GM12878 (cell line): Measurements from ENCODE around the gene RBMS1. TPM values are rescaled to one million over a fixed set of nuclear protein-coding genes. Genes with fewer than 3 reads are reported as not detected.

ENCODE experiments used
- ATAC-seq: fragments of 200-7000 bp; cut with Tn5 transposase; 3 replicates; pipeline ENCODE4 v1.9.1; 2020; ENCODE audit warnings: mild to moderate bottlenecking, moderate library complexity
- BruUV-seq: library from RNA; stranded (reverse); fragments of 400-500 nt; replicated peaks from 2 replicates; lab custom pipeline; 2021; lab: Mats Ljungman, UMichigan
- CTCF ChIA-PET: fragments of 300-600 bp; sonication (Branson Sonifier 250); formaldehyde crosslinking; extraction: SDS; loops from one replicate; lab custom pipeline; 2021; ENCODE audit warnings: inconsistent platforms; lab: Yijun Ruan, JAX
- POLR2A ChIA-PET: fragments of 350-600 bp; formaldehyde crosslinking; extraction: SDS; loops from one replicate; lab custom pipeline; 2021; ENCODE audit warnings: inconsistent platforms; lab: Charles Lee
- RAD21 ChIA-PET: fragments of 300-600 bp; sonication (Branson Sonifier 250); formaldehyde crosslinking; loops from one replicate; lab custom pipeline; 2023; ENCODE audit warnings: antibody characterized with exemption; ENCODE audit not compliant: unreplicated experiment; lab: Charles Lee
- SMC1A ChIA-PET: fragments of 300-600 bp; sonication (Branson Sonifier 250); formaldehyde crosslinking; loops from one replicate; lab custom pipeline; 2023; ENCODE audit not compliant: unreplicated experiment, uncharacterized antibody; lab: Charles Lee
- DNase-seq: peaks from one replicate; pipeline ENCODE4 v3.0.0-alpha.2; 2011; ENCODE audit warnings: low read depth, low spot score
- FAIRE-seq: peaks from 3 replicates; lab custom pipeline; 2011; peaks lifted over from hg19 to GRCh38; lab: Jason Lieb, UNC
- H2AFZ ChIP-seq: 2 replicates; pipeline ENCODE4 v1.6.0; 2011; ENCODE audit warnings: low read depth, low read length, control low read depth; ENCODE audit not compliant: control insufficient read depth
- H3K27ac ChIP-seq: 2 replicates; pipeline ENCODE4 v1.5.1; 2011; ENCODE audit warnings: control low read depth; ENCODE audit not compliant: control insufficient read depth, insufficient read depth
- H3K27me3 ChIP-seq, 2 experiments: replicated peaks in 1 of 2; 2 replicates each; pipeline versions ENCODE4 v1.6.0 to v1.6.1; 2011; ENCODE audit warnings: low read length in 1 of 2; ENCODE audit not compliant: control insufficient read depth in 2 of 2, insufficient read depth in 2 of 2
- H3K36me3 ChIP-seq, 2 experiments: 2 replicates each; pipeline ENCODE4 v1.5.1; 2011; ENCODE audit warnings: low read length in 1 of 2; ENCODE audit not compliant: control insufficient read depth in 2 of 2, insufficient read depth in 2 of 2
- H3K4me1 ChIP-seq: 2 replicates; pipeline ENCODE4 v1.6.1; 2011; ENCODE audit warnings: mild to moderate bottlenecking, low read length, moderate library complexity, mixed read lengths; ENCODE audit not compliant: control insufficient read depth, insufficient read depth
- H3K4me2 ChIP-seq: 2 replicates; pipeline ENCODE4 v1.6.0; 2011; ENCODE audit warnings: control low read depth; ENCODE audit not compliant: control insufficient read depth, insufficient read depth
- H3K4me3 ChIP-seq: fragments of 200-600 bp; sonication (generic); 2 replicates; pipeline ENCODE4 v1.5.1; 2016
- H3K79me2 ChIP-seq: 2 replicates; pipeline ENCODE4 v1.6.0; 2011; ENCODE audit warnings: low read length; ENCODE audit not compliant: control insufficient read depth, insufficient read depth
- H3K9ac ChIP-seq: 2 replicates; pipeline ENCODE4 v1.8.0; 2011; ENCODE audit warnings: low read length, control low read depth, mixed read lengths; ENCODE audit not compliant: control insufficient read depth, insufficient read depth
- H3K9me3 ChIP-seq: replicated peaks from 3 replicates; pipeline ENCODE4 v1.5.1; 2011; ENCODE audit warnings: mild to moderate bottlenecking, low read length; ENCODE audit not compliant: control insufficient read depth, insufficient read depth
- H4K20me1 ChIP-seq: 2 replicates; pipeline ENCODE4 v1.6.0; 2011; ENCODE audit not compliant: control insufficient read depth, insufficient read depth
- CHD1 ChIP-seq: IDR thresholded peaks from 2 replicates; pipeline ENCODE4 v1.6.1; 2012; ENCODE audit warnings: low read depth, low read length, improper control_type of control experiment
- CHD2 ChIP-seq: IDR thresholded peaks from 2 replicates; pipeline ENCODE4 v1.6.1; 2011; ENCODE audit warnings: low read depth, low read length, improper control_type of control experiment, borderline replicate concordance
- CTCF ChIP-seq, 3 experiments: IDR thresholded peaks in 2 of 3; conservative IDR thresholded peaks in 1 of 3; 2 replicates each; pipeline ENCODE4 v1.5.1; 2011; ENCODE audit warnings: low read depth in 3 of 3, low read length in 3 of 3, mild to moderate bottlenecking in 3 of 3, control low read depth in 2 of 3, moderate library complexity in 2 of 3, inconsistent platforms in 1 of 3, mixed read lengths in 1 of 3; ENCODE audit not compliant: control insufficient read depth in 2 of 3, insufficient read depth in 1 of 3; ENCODE audit errors: extremely low read depth in 1 of 3
- ELK1 ChIP-seq: IDR thresholded peaks from 2 replicates; pipeline ENCODE4 v1.6.1; 2012; ENCODE audit warnings: low read depth, low read length, improper control_type of control experiment
- EP300 ChIP-seq, 2 experiments: fragments of 150-350 bp in 1 of 2; IDR thresholded peaks; 2 replicates each; pipeline ENCODE4 v1.6.1; 2011 to 2012; ENCODE audit warnings: low read depth in 2 of 2, low read length in 2 of 2, borderline replicate concordance in 1 of 2, improper control_type of control experiment in 1 of 2, inconsistent platforms in 1 of 2; ENCODE audit not compliant: control insufficient read depth in 1 of 2
- EZH2 ChIP-seq: IDR thresholded peaks from 2 replicates; pipeline ENCODE4 v1.6.1; 2012; ENCODE audit warnings: low read depth, mild to moderate bottlenecking, control low read depth, inconsistent platforms, low read length, borderline replicate concordance; ENCODE audit not compliant: control insufficient read depth
- NFXL1 ChIP-seq: fragments of 450-650 bp; IDR thresholded peaks from 2 replicates; pipeline ENCODE4 v1.6.1; 2017; ENCODE audit warnings: antibody characterized with exemption, mild to moderate bottlenecking, borderline replicate concordance
- NR2C1 ChIP-seq: fragments of 450-650 bp; IDR thresholded peaks from 2 replicates; pipeline ENCODE4 v1.6.1; 2017; ENCODE audit warnings: antibody characterized with exemption, mild to moderate bottlenecking, moderate library complexity
- NR2F1 ChIP-seq: fragments of 450-650 bp; conservative IDR thresholded peaks from 2 replicates; pipeline ENCODE4 v1.6.1; 2017; ENCODE audit warnings: mild to moderate bottlenecking
- PAX5 ChIP-seq: IDR thresholded peaks from 2 replicates; pipeline ENCODE4 v1.6.1; 2011; ENCODE audit warnings: low read depth, low read length, borderline replicate concordance
- POLR2AphosphoS2 ChIP-seq: IDR thresholded peaks from 2 replicates; pipeline ENCODE4 v1.6.1; 2011; ENCODE audit warnings: low read depth, mild to moderate bottlenecking, low read length, improper control_type of control experiment, moderate library complexity
- RELB ChIP-seq: fragments of 450-650 bp; IDR thresholded peaks from 2 replicates; pipeline ENCODE4 v1.6.1; 2017; ENCODE audit warnings: low read depth, mild to moderate bottlenecking, moderate library complexity
- SPI1 ChIP-seq: IDR thresholded peaks from 2 replicates; pipeline ENCODE4 v1.6.1; 2011; ENCODE audit warnings: low read depth, mild to moderate bottlenecking, low read length, moderate library complexity, borderline replicate concordance; ENCODE audit not compliant: insufficient read depth
- STAT1 ChIP-seq: fragments of 450-650 bp; conservative IDR thresholded peaks from 2 replicates; pipeline ENCODE4 v1.6.1; 2014; ENCODE audit warnings: antibody characterized with exemption, mild to moderate bottlenecking
- TAF1 ChIP-seq: IDR thresholded peaks from 2 replicates; pipeline ENCODE4 v1.6.1; 2011; ENCODE audit warnings: mild to moderate bottlenecking, low read depth, low read length, borderline replicate concordance
- TCF12 ChIP-seq: IDR thresholded peaks from 2 replicates; pipeline ENCODE4 v1.6.1; 2011; ENCODE audit warnings: low read depth, mild to moderate bottlenecking, low read length
- ZBED1 ChIP-seq: IDR thresholded peaks from 2 replicates; pipeline ENCODE4 v1.6.1; 2016; ENCODE audit warnings: borderline replicate concordance
- WGBS: methylation state at CpG from one replicate; pipeline ENCODE4 v1.1.6; 2016; ENCODE audit warnings: low lambda C conversion rate; ENCODE audit not compliant: insufficient replicate concordance, insufficient coverage; ENCODE audit errors: missing lambda C conversion rate; 5-methylcytosine and 5-hydroxymethylcytosine counted together
- in situ Hi-C: fragments of 300-500 bp; cut with MboI; formaldehyde crosslinking; loops from 9 replicates; pipeline ENCODE4 v1.14.3; 2018; ENCODE audit warnings: mixed read lengths
- intact Hi-C: fragments of 100-400 bp; cut with micrococcal nuclease; formaldehyde crosslinking; loops from one replicate; pipeline ENCODE4 v1.14.2; 2022; ENCODE audit not compliant: unreplicated experiment
- polyA plus RNA-seq, 11 experiments: library from polyadenylated mRNA; depleted of rRNA in 4 of 11; unstranded in 6 of 11; stranded (reverse) in 5 of 11; fragments of >200 nt; fragmentation: Nextera tagmentation in 4 of 11; fragmentation: Illumina TruSeq in 1 of 11; extraction: Ambion mirVana in 4 of 11; extraction: Trizol in 1 of 11; gene quantifications; 1 replicate in 1 of 11; 2 replicates in 10 of 11; pipeline versions ENCODE4 v1.2.1 to v1.2.3, GENCODE V29; 2011 to 2016; ENCODE audit warnings: inconsistent platforms in 2 of 11, missing spikeins in 2 of 11, low read depth in 1 of 11
- total RNA-seq, 4 experiments: library from RNA; depleted of rRNA in 3 of 4; stranded (reverse); fragments of >200 nt in 3 of 4; fragmentation: Illumina TruSeq in 1 of 4; extraction: Trizol in 1 of 4; gene quantifications; 2 replicates each; pipeline versions ENCODE4 v1.2.1 to v1.2.3, GENCODE V29; 2013 to 2021

The RBMS1 gene
- total and polyA plus RNA-seq, 10 of the 15 experiments (the other 5 are each of a cell fraction or from before 2014, with no cell fraction given): 0.04 to 0.31 (median 0.17) TPM; not detected in 1

GRCh38 chr2:160354677-160355076 lies 138.9 kb downstream of the RBMS1 start:
- Histone ChIP-seq H3K36me3 (no peaks in the 10 kb centered on the region), H2AFZ (no peak overlapping the region), H3K9me3 (no peaks in the 10 kb centered on the region), H3K4me3 (no peak overlapping the region), H4K20me1 (no peaks in the 10 kb centered on the region), H3K27me3 (no peaks in the 10 kb centered on the region; a peak in 1 of 4 replicates), H3K4me1 (no peaks in the 10 kb centered on the region), H3K4me2 (no peak overlapping the region), H3K27ac (no peak overlapping the region), H3K9ac (no peak overlapping the region), H3K79me2 (no peaks in the 10 kb centered on the region)
- 34% methylated on average over 6 of the region's 6 CpGs for WGBS
- BruUV-seq: no TSS peak
- FAIRE-seq (no peak), DNase-seq (no peak), ATAC-seq (no peak)
- intact Hi-C loops (no loop called here), in situ Hi-C loops (no loop called here)
- TF ChIP-seq POLR2AphosphoS2: no peak
- no peak for TF ChIP-seq PAX5
- TF ChIP-seq ELK1: no peak
- no peak for TF ChIP-seq NR2C1
- no peak for TF ChIP-seq EP300 (IDR thresholded peaks at IDR 0.05; ENCODE audit: borderline replicate concordance in 1 of 2, control insufficient read depth in 1 of 2, low read depth in 2 of 2, low read length in 2 of 2)
- no peak for TF ChIP-seq ZBED1
- TF ChIP-seq NR2F1: no peak
- no peak for TF ChIP-seq EZH2
- TF ChIP-seq NFXL1: no peak
- TF ChIP-seq CTCF (IDR thresholded peaks at IDR 0.05 in 2 of 3, conservative IDR thresholded peaks at IDR 0.05 in 1 of 3; ENCODE audit: control insufficient read depth in 2 of 3, extremely low read depth in 1 of 3, insufficient read depth in 1 of 3, low read depth in 3 of 3, low read length in 3 of 3): no peak
- no peak for TF ChIP-seq SPI1
- no peak for TF ChIP-seq CHD1
- no peak for TF ChIP-seq TAF1
- TF ChIP-seq STAT1: no peak
- no peak for TF ChIP-seq CHD2
- no peak for TF ChIP-seq RELB
- no peak for TF ChIP-seq TCF12
- POLR2A ChIA-PET: no interaction called here
- RAD21 ChIA-PET: no interaction called here
- CTCF ChIA-PET: interaction anchor here (1.5 to 2.3 kb wide), 2 partner anchors 80 to 640 kb away, joined by 6 to 8 read pairs; no protein-coding TSS in a partner anchor
- SMC1A ChIA-PET: no interaction called here
